ENCODE data around the gene PIK3R3. TPM values are rescaled to one million over a fixed set of nuclear protein-coding genes. Genes with fewer than 3 reads are reported as not detected.
A peak's percentile ranks its signal among the peaks of the same experiment; 100 is the strongest.

PIK3R3 gene
- polyA plus RNA-seq, 1 donor from 2014 or later = 0.24 TPM

DNA sequence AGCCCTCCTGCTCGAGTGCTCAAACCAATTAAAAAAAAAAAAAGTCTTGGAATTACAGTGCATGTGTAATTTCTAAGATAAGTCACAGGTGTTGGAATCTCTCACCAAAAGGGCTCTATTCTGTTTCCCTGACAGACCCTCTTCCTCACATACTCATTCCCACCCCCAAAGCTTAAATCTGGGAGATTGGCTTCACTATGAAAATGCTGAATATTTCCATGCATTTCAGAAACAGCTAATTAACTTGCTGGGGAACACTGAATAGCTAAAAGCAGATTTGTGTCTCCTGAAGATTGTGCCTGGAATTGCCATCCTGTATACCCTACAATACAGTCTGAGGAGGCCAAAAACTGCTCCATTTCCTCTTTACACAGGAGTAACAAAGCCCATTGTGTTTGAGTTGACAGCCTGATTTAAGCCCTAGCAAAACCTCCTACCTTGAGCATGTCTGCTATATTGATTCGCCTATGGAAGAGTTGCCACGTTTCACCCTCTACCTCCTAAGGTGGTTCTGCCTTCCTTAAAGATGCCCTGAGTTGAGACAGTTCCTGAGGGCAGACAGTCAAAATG, 1.4 kb upstream of the PIK3R3 start:
- Mint-ChIP-seq H3K4me1 (peaks cover 10 to 24% (median 13%) of the 10 kb centered on the region in 3 donors), H3K9me3 (peaks cover 0 to 4% (median 0%) of the 10 kb centered on the region in 3 donors), H3K27ac (peak overlapping the region in 1 of 3 donors; percentile 77), H3K36me3 (no peaks in the 10 kb centered on the region), H3K4me3 (peak overlapping the region; percentile 96 to 100 (median 98)), H3K27me3 (peaks cover 31% of the 10 kb centered on the region)

- H3K9me3 Mint-ChIP-seq = peaks cover 0 to 4% (median 0%) of the 10 kb centered on the region in 3 donors
These were observed 791 bp upstream of the PIK3R3 start for GRCh38 chr1:46133181-46133658.

DNA sequence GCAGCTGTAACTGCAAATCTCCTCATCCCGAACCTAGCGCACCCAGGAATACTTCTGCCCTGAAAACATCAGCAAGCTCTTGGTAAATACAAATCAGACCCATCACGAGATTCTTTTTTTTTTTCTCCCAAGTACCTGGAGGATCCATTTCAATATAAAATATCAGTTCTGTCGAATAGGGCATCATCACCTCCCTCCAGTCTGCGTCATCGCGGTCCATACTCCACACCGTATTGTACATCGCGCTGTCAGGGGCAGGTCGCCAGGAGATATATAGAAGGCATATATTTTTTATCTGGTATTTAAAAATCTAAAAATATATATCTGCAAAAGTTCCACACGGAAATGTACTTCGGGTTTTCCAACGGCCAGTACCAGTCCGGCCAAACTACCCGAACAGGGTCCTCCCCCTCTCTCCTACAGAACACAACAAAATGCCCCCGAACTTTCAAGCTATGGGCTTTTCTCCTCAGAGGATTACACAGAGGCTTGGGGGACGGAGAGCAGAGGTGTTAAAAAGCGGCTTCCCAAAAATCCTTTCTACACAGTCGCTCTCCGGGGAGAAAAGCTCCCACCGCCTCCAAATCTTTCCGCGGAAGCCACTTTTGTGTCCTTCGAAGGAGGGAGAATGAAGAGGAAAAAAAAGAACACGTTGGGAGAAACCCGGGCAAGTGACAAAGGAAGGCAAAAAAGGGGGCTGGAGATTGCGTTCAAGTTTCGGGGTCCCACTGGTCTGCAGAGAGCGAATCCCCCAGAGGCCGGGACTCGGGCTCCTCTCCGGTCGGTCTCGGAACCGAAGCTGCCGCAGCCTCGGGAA, 509 bp downstream of the PIK3R3 start:
- peaks cover 10 to 24% (median 13%) of the 10 kb centered on the region in 3 donors for H3K4me1 Mint-ChIP-seq
- no peaks in the 10 kb centered on the region for H3K36me3 Mint-ChIP-seq
- H3K9me3 Mint-ChIP-seq = peaks cover 0 to 4% (median 0%) of the 10 kb centered on the region in 3 donors
- peak overlapping the region; percentile 96 to 100 (median 98) for H3K4me3 Mint-ChIP-seq
- H3K27me3 Mint-ChIP-seq = peaks cover 32% of the 10 kb centered on the region
- H3K27ac Mint-ChIP-seq = peak overlapping the region in 1 of 3 donors; percentile 65

More at GRCh38 chr1:46133181-46133658, 791 bp upstream of the PIK3R3 start:
- Mint-ChIP-seq H3K27ac (peak overlapping the region; percentile 77 to 98 (median 82)), H3K36me3 (no peaks in the 10 kb centered on the region), H3K4me1 (peaks cover 10 to 24% (median 13%) of the 10 kb centered on the region in 3 donors), H3K4me3 (peak overlapping the region; percentile 96 to 100 (median 98)), H3K27me3 (peaks cover 32% of the 10 kb centered on the region)

GRCh38 chr1:46131093-46131492, 1.3 kb downstream of the PIK3R3 start:
- peaks cover 10 to 24% (median 13%) of the 10 kb centered on the region in 3 donors for H3K4me1 Mint-ChIP-seq
- H3K36me3 Mint-ChIP-seq = no peaks in the 10 kb centered on the region
- H3K27me3 Mint-ChIP-seq = peaks cover 25% of the 10 kb centered on the region
- H3K4me3 Mint-ChIP-seq = peak overlapping the region; percentile 25 to 100 (median 98)
- peak overlapping the region in 1 of 3 donors; percentile 65 for H3K27ac Mint-ChIP-seq
- H3K9me3 Mint-ChIP-seq = peaks cover 0 to 4% (median 0%) of the 10 kb centered on the region in 3 donors

DNA sequence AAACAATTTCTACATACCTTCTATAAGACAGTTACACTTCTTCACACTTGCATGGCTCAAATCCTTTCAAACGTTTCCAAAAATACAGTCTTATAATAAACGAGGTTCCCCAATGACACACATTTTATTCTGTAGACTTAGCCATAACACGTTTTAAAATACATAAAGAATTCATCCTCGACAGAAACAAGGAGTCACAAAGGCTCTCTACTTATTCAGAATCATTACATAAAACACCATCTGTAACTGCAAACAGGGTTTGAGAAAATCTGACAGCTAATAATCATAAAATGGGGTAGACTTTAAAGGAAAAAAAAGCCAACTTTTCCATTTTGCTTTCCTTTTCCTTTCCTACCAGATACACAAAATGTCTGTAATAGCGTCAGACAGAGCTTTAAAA, 1.8 kb downstream of the PIK3R3 start:
- H3K4me3 Mint-ChIP-seq = peak overlapping the region in 1 of 4 donors; percentile 97
- peaks cover 0 to 4% (median 0%) of the 10 kb centered on the region in 3 donors for H3K9me3 Mint-ChIP-seq
- H3K27me3 Mint-ChIP-seq = peaks cover 25% of the 10 kb centered on the region
- peaks cover 10 to 24% (median 13%) of the 10 kb centered on the region in 3 donors for H3K4me1 Mint-ChIP-seq
- no peak overlapping the region for H3K27ac Mint-ChIP-seq
- no peaks in the 10 kb centered on the region for H3K36me3 Mint-ChIP-seq

GRCh38 chr1:46130121-46130520, 2.3 kb downstream of the PIK3R3 start:
- H3K27me3 Mint-ChIP-seq = peaks cover 25% of the 10 kb centered on the region
- peaks cover 0 to 4% (median 0%) of the 10 kb centered on the region in 3 donors for H3K9me3 Mint-ChIP-seq
- no peaks in the 10 kb centered on the region for H3K36me3 Mint-ChIP-seq
- peaks cover 12 to 24% (median 13%) of the 10 kb centered on the region in 3 donors for H3K4me1 Mint-ChIP-seq
- H3K4me3 Mint-ChIP-seq = peak overlapping the region in 1 of 4 donors; percentile 97
- peak overlapping the region in 1 of 3 donors; percentile 31 for H3K27ac Mint-ChIP-seq

DNA sequence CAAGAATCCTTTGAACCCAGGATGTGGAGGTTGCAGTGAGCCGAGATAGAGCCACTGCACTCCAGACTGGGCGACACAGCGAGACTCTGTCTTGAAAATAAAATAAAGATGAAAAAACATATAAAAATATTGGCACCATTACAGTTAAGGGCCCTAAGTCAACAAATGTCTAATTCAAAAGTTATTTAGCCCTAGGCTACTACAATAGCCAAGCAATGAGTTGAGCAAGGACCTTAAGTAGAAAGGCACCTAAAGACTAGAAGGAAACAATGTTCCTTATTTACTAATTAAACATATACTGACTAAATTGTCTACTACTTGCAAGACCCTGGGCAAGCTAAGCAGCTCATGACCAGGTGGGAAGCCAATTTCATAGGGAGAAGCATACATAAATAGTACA, 4.1 kb downstream of the PIK3R3 start:
- H3K9me3 Mint-ChIP-seq = peaks cover 0 to 4% (median 0%) of the 10 kb centered on the region in 3 donors

GRCh38 chr1:46118856-46119255, 13.6 kb downstream of the PIK3R3 start:
- Mint-ChIP-seq H3K9me3 (no peaks in the 10 kb centered on the region), H3K4me3 (no peak overlapping the region), H3K27ac (no peak overlapping the region), H3K27me3 (no peaks in the 10 kb centered on the region), H3K4me1 (peaks cover 0 to 2% (median 0%) of the 10 kb centered on the region in 3 donors), H3K36me3 (no peaks in the 10 kb centered on the region)

More for the DNA sequence above, 4.1 kb downstream of the PIK3R3 start:
- Mint-ChIP-seq H3K27ac (no peak overlapping the region), H3K27me3 (peaks cover 25% of the 10 kb centered on the region), H3K4me1 (peaks cover 8 to 19% (median 9%) of the 10 kb centered on the region in 3 donors), H3K4me3 (no peak overlapping the region), H3K36me3 (no peaks in the 10 kb centered on the region)

GRCh38 chr1:46117810-46118494, 14.5 kb downstream of the PIK3R3 start:
- Mint-ChIP-seq H3K27me3 (no peaks in the 10 kb centered on the region), H3K27ac (no peak overlapping the region), H3K9me3 (no peaks in the 10 kb centered on the region), H3K4me3 (no peak overlapping the region), H3K36me3 (no peaks in the 10 kb centered on the region), H3K4me1 (peaks cover 0 to 2% (median 0%) of the 10 kb centered on the region in 3 donors)

DNA sequence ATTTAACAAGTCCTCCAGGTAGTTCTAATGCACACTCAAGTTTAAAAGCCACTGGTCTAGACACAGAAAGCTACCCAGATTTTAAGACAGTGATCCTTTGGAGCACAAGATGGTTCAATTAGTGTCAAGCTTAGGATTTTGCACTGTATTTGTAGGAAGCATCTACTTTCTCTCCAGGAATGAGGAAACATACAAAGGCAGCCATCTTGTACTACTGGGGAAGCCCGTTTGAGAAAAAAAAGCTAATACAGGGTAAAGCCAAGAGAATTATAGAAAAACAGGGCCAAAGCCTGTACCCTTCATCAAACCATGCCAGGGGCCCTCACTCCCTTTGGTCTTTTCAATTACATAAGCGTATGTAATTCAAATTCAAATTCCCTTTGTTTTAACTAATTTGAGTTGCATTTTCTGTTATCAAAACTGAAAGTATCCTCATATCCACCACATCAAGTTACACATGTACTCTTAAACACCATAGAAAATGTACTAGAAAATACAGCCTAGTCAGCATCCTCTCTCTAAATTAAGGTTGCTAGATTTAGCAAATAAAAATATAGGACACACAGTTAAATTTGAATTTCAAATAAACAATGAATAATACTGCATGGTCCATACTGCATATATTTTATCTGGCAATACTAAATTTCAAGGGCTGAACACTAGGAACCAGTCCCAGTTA, 17.4 kb downstream of the PIK3R3 start:
- no peak overlapping the region for H3K4me3 Mint-ChIP-seq
- peaks cover 0 to 2% (median 0%) of the 10 kb centered on the region in 3 donors for H3K4me1 Mint-ChIP-seq
- H3K9me3 Mint-ChIP-seq = no peaks in the 10 kb centered on the region
- no peaks in the 10 kb centered on the region for H3K27me3 Mint-ChIP-seq
- no peak overlapping the region for H3K27ac Mint-ChIP-seq
- H3K36me3 Mint-ChIP-seq = no peaks in the 10 kb centered on the region

- peaks cover 2% of the 10 kb centered on the region for H3K27me3 Mint-ChIP-seq
- no peak overlapping the region for H3K4me3 Mint-ChIP-seq
- H3K27ac Mint-ChIP-seq = no peak overlapping the region
- H3K36me3 Mint-ChIP-seq = no peaks in the 10 kb centered on the region
- peaks cover 0 to 2% (median 0%) of the 10 kb centered on the region in 3 donors for H3K4me1 Mint-ChIP-seq
- no peaks in the 10 kb centered on the region for H3K9me3 Mint-ChIP-seq
These were observed 18.5 kb downstream of the PIK3R3 start for GRCh38 chr1:46113948-46114347.

- Mint-ChIP-seq H3K9me3 (no peaks in the 10 kb centered on the region), H3K36me3 (no peaks in the 10 kb centered on the region), H3K27me3 (peaks cover 2% of the 10 kb centered on the region), H3K4me3 (no peak overlapping the region), H3K4me1 (peaks cover 0 to 5% (median 2%) of the 10 kb centered on the region in 3 donors), H3K27ac (no peak overlapping the region)
These were observed 20.3 kb downstream of the PIK3R3 start for GRCh38 chr1:46112108-46112507.

- Mint-ChIP-seq H3K4me3 (no peak overlapping the region), H3K36me3 (no peaks in the 10 kb centered on the region), H3K27me3 (peaks cover 2% of the 10 kb centered on the region), H3K4me1 (peaks cover 0 to 5% (median 2%) of the 10 kb centered on the region in 3 donors), H3K27ac (no peak overlapping the region), H3K9me3 (no peaks in the 10 kb centered on the region)
These were observed 21.9 kb downstream of the PIK3R3 start for GRCh38 chr1:46110521-46110920.

- Mint-ChIP-seq H3K36me3 (no peaks in the 10 kb centered on the region), H3K4me1 (peaks cover 0 to 6% (median 2%) of the 10 kb centered on the region in 3 donors), H3K4me3 (no peak overlapping the region), H3K9me3 (peaks cover 2 to 9% (median 6%) of the 10 kb centered on the region in 3 donors), H3K27me3 (no peaks in the 10 kb centered on the region), H3K27ac (no peak overlapping the region)
These were observed 29.5 kb downstream of the PIK3R3 start for GRCh38 chr1:46102769-46103476.
